Sigmoid colon (tissue), 4 donors: ENCODE measurements around the gene ZW10.

Experiments
- POLR2AphosphoS5 ChIP-seq, 4 donors: sonication (generic); formaldehyde crosslinking; IDR thresholded peaks; one replicate each; pipeline ENCODE4 v1.6.1; 2017; ENCODE audit warnings: antibody characterized with exemption in 4 of 4
- TF ChIP-seq, protein P1 (sequence below), 4 experiments: fragments of 450-650 bp in 3 of 4; fragments of 200-600 bp in 1 of 4; IDR thresholded peaks; one replicate each; pipeline ENCODE4 v1.5.1; 2016 to 2019; ENCODE audit warnings: antibody characterized with exemption in 4 of 4, mild to moderate bottlenecking in 3 of 4, moderate library complexity in 2 of 4

DNA sequence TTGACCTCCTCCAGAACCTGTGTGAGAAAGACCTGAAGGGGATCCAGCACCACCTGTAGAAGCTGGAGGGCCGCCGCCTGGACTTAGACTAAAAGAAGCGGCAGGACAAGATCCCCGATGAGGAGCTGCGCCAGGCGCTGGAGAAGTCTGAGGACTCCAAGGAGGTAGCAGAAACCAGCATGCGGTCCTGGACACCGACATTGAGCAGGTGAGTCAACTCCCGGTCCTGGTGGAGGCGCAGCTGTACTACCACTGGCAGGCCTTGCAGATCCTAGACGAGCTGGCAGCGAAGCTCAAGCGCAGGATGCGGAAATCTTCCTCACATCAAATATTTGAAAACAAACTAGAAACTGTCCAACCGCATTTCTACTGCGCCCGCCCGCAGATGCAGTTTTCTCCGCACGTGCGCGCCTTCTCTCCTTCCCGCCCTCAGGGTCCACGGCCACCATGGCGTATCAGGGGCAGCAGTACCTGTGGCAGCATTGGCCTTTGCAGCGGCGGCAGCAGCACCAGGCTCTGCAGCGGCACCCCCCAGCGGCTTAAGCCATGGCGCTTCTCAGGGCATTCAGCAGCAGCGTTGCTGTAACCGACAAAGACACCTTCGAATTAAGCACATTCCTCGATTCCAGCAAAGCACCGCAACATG is 16.3 kb upstream of the ZW10 start:
- TF ChIP-seq, protein P1, sequence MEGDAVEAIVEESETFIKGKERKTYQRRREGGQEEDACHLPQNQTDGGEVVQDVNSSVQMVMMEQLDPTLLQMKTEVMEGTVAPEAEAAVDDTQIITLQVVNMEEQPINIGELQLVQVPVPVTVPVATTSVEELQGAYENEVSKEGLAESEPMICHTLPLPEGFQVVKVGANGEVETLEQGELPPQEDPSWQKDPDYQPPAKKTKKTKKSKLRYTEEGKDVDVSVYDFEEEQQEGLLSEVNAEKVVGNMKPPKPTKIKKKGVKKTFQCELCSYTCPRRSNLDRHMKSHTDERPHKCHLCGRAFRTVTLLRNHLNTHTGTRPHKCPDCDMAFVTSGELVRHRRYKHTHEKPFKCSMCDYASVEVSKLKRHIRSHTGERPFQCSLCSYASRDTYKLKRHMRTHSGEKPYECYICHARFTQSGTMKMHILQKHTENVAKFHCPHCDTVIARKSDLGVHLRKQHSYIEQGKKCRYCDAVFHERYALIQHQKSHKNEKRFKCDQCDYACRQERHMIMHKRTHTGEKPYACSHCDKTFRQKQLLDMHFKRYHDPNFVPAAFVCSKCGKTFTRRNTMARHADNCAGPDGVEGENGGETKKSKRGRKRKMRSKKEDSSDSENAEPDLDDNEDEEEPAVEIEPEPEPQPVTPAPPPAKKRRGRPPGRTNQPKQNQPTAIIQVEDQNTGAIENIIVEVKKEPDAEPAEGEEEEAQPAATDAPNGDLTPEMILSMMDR (IDR thresholded peaks at IDR 0.05), result no peak
- no peak for TF ChIP-seq POLR2AphosphoS5 (IDR thresholded peaks at IDR 0.05)
